Adrenal gland (tissue), 12 donors: Measurements from ENCODE around the gene TEF. TPM values are rescaled to one million over a fixed set of nuclear protein-coding genes. Genes with fewer than 3 reads are reported as not detected.
A peak's percentile ranks its signal among the peaks of the same experiment; 100 is the strongest.

Experiments
- DNase-seq, 7 donors: peaks; one replicate each; pipeline ENCODE4 v3.0.0-alpha.2; 2019 to 2020
- H3K27ac ChIP-seq, 5 donors: fragments of 200-600 bp; sonication (generic) in 4 of 5; 1 replicate in 3 of 5; 2 replicates in 2 of 5; pipeline versions ENCODE4 v1.5.1 to v1.8.0; 2016 to 2020; ENCODE audit warnings: mild to moderate bottlenecking in 1 of 5
- H3K27me3 ChIP-seq: fragments of 200-600 bp; 2 replicates; pipeline ENCODE4 v1.8.0; 2021
- H3K36me3 ChIP-seq, 2 donors: fragments of 200-600 bp; replicated peaks in 1 of 2; 1 replicate in 1 of 2; 2 replicates in 1 of 2; pipeline versions ENCODE4 v1.5.1 to v1.8.0; 2018 to 2022
- H3K4me1 ChIP-seq, 2 donors: fragments of 200-600 bp; replicated peaks in 1 of 2; 1 replicate in 1 of 2; 2 replicates in 1 of 2; pipeline versions ENCODE4 v1.5.1 to v1.8.0; 2018 to 2021
- H3K4me3 ChIP-seq, 4 donors: fragments of 200-600 bp; sonication (generic) in 3 of 4; one replicate each; pipeline ENCODE4 v1.5.1; 2016 to 2018
- H3K9me3 ChIP-seq, 3 donors: fragments of 200-600 bp; sonication (generic) in 1 of 3; replicated peaks in 1 of 3; 1 replicate in 2 of 3; 2 replicates in 1 of 3; pipeline versions ENCODE4 v1.5.1 to v1.8.0; 2016 to 2021
- CTCF ChIP-seq, 6 experiments: fragments of 450-650 bp in 4 of 6; fragments of 200-600 bp in 2 of 6; sonication (generic) in 1 of 6; IDR thresholded peaks; 1 replicate in 5 of 6; 2 replicates in 1 of 6; pipeline versions ENCODE4 v1.5.1 to v1.8.0; 2016 to 2021; ENCODE audit warnings: antibody characterized with exemption in 6 of 6, mild to moderate bottlenecking in 2 of 6, moderate library complexity in 1 of 6
- POLR2A ChIP-seq, 2 donors: fragments of 450-650 bp; IDR thresholded peaks; one replicate each; pipeline ENCODE4 v1.6.1; 2017; ENCODE audit warnings: antibody characterized with exemption in 2 of 2, mild to moderate bottlenecking in 2 of 2, moderate library complexity in 1 of 2
- WGBS, 4 donors: extraction: QIAGEN DNeasy Blood & Tissue Kit in 2 of 4; methylation state at CpG; one replicate each; pipeline versions ENCODE4 v1.1.5 to v1.1.7; 2013 to 2017; 5-methylcytosine and 5-hydroxymethylcytosine counted together
- intact Hi-C, 2 donors: fragments of 100-400 bp; cut with DNase I; formaldehyde crosslinking; loops; one replicate each; pipeline versions ENCODE4 v1.14.1 to v1.15.0; 2022 to 2023
- polyA plus RNA-seq, 3 donors: library from polyadenylated mRNA; stranded (reverse); fragments of 200-250 nt in 2 of 3; fragments of 350-450 nt in 1 of 3; fragmentation: Illumina TruSeq in 1 of 3; extraction: RNeasy Lipid Tissue Mini Kit (QIAGEN cat#74804) in 1 of 3; gene quantifications; one replicate each; pipeline ENCODE4 v1.2.3, GENCODE V29; 2013 to 2014
- total RNA-seq, 9 donors: library from RNA; depleted of rRNA in 4 of 9; stranded (reverse); fragments of >200 nt in 4 of 9; fragments of 120-200 nt in 1 of 9; fragmentation: NEBNext Ultra II Directional in 1 of 9; extraction: Animal tissue kit (Norgen Biotek cat#: 25700) in 1 of 9; gene quantifications; one replicate each; pipeline versions ENCODE4 v1.1.0 to v1.2.4, GENCODE V29; 2013 to 2023
- donor health status: healthy with polysubstance abuse.
- donor health status: Bipolar disorder and iron deficiency.
- donor health status: DM: yes; HTN: yes; CAD: no.
- donor health status: DM: no; HTN: no; CAD: no.
- donor health status: DM: no; HTN: no; CAD: no.
- donor health status: DM: yes; HTN: yes; CAD: no.

Gene TEF
- total and polyA plus RNA-seq, 12 donors = 7.2 to 33.9 (median 20.3) TPM

GRCh38 chr22:41366323-41367029, 15.3 kb upstream of the TEF start:
- Histone ChIP-seq H3K9me3 (no peaks in the 10 kb centered on the region), H3K4me3 (peak overlapping the region in 1 of 4 donors; percentile 37), H3K36me3 (no peaks in the 10 kb centered on the region), H3K27ac (peak overlapping the region in 2 of 5 donors; percentile 51 to 61), H3K27me3 (no peaks in the 10 kb centered on the region), H3K4me1 (peaks cover 5 to 23% of the 10 kb centered on the region in 2 donors)
- TF ChIP-seq POLR2A (IDR thresholded peaks at IDR 0.05) (no peak), CTCF (IDR thresholded peaks at IDR 0.05) (no peak)
- intact Hi-C loops = no loop called here
- DNase-seq = no peak
- WGBS, 4 donors = 57 to 76% (median 61%) methylated on average over 11 to 17 of the region's 17 CpGs

DNA sequence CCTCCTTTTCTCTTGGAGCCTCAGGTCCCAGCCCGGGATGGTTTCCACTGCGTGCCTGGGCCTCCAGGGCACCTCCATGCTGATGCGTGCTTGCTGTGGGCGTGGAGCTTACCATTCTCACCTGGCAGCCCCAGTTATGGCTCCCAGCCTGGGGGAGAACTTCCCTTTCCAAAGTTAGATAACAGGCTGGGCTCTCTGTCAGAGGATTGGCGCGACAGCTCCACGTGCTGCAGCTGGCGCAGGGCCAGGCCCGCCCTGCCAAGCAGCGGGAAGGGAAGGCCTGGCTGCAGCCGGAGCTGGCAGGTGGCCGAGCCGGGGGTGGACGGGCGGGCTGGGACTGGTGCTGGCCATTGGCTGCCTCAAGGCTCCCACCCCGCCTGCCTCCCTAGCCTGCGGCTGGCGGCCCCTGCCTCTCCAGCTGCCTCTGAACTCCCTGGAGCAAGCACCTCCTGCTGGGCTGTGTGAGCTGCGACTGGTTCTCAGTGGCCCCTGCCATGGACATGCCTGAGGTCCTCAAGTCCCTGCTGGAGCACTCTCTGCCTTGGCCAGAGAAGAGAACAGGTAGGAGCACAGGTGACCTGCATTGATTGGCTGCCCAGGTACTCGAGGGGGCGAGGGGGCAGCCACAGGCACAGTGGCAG, 14.6 kb upstream of the TEF start:
- intact Hi-C loops = no loop called here

GRCh38 chr22:41367680-41368542, 13.8 kb upstream of the TEF start:
- Histone ChIP-seq H3K4me1 (peaks cover 5 to 23% of the 10 kb centered on the region in 2 donors), H3K36me3 (no peaks in the 10 kb centered on the region), H3K27me3 (no peaks in the 10 kb centered on the region), H3K4me3 (peak overlapping the region in 2 of 4 donors; percentile 16 to 37), H3K27ac (peak overlapping the region in 2 of 5 donors; percentile 51 to 61), H3K9me3 (no peaks in the 10 kb centered on the region)
- peak; percentile 37 to 86 (median 50) for DNase-seq
- intact Hi-C loops = no loop called here
- WGBS, 4 donors = 41 to 64% (median 57%) methylated on average over 15 to 18 of the region's 18 CpGs
- no peak for TF ChIP-seq CTCF (IDR thresholded peaks at IDR 0.05)
- TF ChIP-seq POLR2A (IDR thresholded peaks at IDR 0.05) = peak in 1 of 2 donors; percentile 5

More for the DNA sequence above, 14.6 kb upstream of the TEF start:
- Histone ChIP-seq H3K4me3 (peak overlapping the region in 2 of 4 donors; percentile 16 to 37), H3K27me3 (no peaks in the 10 kb centered on the region), H3K9me3 (no peaks in the 10 kb centered on the region), H3K4me1 (peaks cover 5 to 23% of the 10 kb centered on the region in 2 donors), H3K36me3 (no peaks in the 10 kb centered on the region), H3K27ac (peak overlapping the region in 2 of 5 donors; percentile 51 to 61)
- peak; percentile 97 to 99 (median 98) for DNase-seq
- WGBS, 4 donors = 3 to 10% (median 4%) methylated on average over 7 to 21 of the region's 21 CpGs
- TF ChIP-seq POLR2A (IDR thresholded peaks at IDR 0.05) (peak; percentile 23 to 68), CTCF (IDR thresholded peaks at IDR 0.05) (peak in 5 of 6 experiments; percentile 20 to 58 (median 41))
